Stomach (tissue), 4 donors: ENCODE data around the gene RPL28.

Source experiments
- CTCF ChIP-seq, 7 experiments: fragments of 450-650 bp in 4 of 7; fragments of 200-600 bp in 3 of 7; sonication (generic) in 3 of 7; IDR thresholded peaks; one replicate each; pipeline ENCODE4 v1.5.1; 2016 to 2019; ENCODE audit warnings: antibody characterized with exemption in 7 of 7, control low read depth in 2 of 7, mild to moderate bottlenecking in 1 of 7
- EP300 ChIP-seq: sonication (generic); formaldehyde crosslinking; IDR thresholded peaks from one replicate; pipeline ENCODE4 v1.6.1; 2017; ENCODE audit warnings: antibody characterized with exemption

GRCh38 chr19:55431183-55431582, 45.5 kb downstream of the RPL28 start:
- TF ChIP-seq EP300 (no peak), CTCF (IDR thresholded peaks at IDR 0.05) (no peak)
